Loucy (cell line): ENCODE measurements around the gene DCST1.

ENCODE experiments used
- H2AFZ ChIP-seq: fragments of 200-600 bp; sonication (generic); 2 replicates; pipeline ENCODE4 v1.6.0; 2016; ENCODE audit warnings: antibody characterized with exemption, mild to moderate bottlenecking, low read length, moderate library complexity
- H3F3A ChIP-seq: fragments of 200-600 bp; 2 replicates; pipeline ENCODE4 v1.6.0; 2016; ENCODE audit warnings: antibody characterized with exemption, low read depth, mild to moderate bottlenecking
- H3K27me3 ChIP-seq: fragments of 200-600 bp; sonication (generic); 2 replicates; pipeline ENCODE4 v1.6.1; 2014; ENCODE audit warnings: low read length, mild to moderate bottlenecking; ENCODE audit not compliant: insufficient read depth, poor library complexity, severe bottlenecking
- H3K36me3 ChIP-seq: fragments of 200-600 bp; sonication (generic); 2 replicates; pipeline ENCODE4 v1.6.1; 2016; ENCODE audit warnings: low read length; ENCODE audit not compliant: insufficient read depth
- H3K4me1 ChIP-seq: fragments of 200-600 bp; sonication (generic); 2 replicates; pipeline ENCODE4 v1.5.1; 2014; ENCODE audit warnings: low read length, mild to moderate bottlenecking; ENCODE audit not compliant: insufficient read depth, poor library complexity, severe bottlenecking
- H3K4me2 ChIP-seq: fragments of 200-600 bp; sonication (generic); 2 replicates; pipeline ENCODE4 v1.6.0; 2014; ENCODE audit warnings: antibody characterized with exemption, low read length, low read depth, mild to moderate bottlenecking; ENCODE audit not compliant: poor library complexity, severe bottlenecking
- H3K4me3 ChIP-seq: fragments of 200-600 bp; sonication (generic); 2 replicates; pipeline ENCODE4 v1.5.1; 2014; ENCODE audit warnings: low read length, mild to moderate bottlenecking, mixed read lengths; ENCODE audit not compliant: poor library complexity, severe bottlenecking
- H3K79me2 ChIP-seq: fragments of 200-600 bp; sonication (generic); 2 replicates; pipeline ENCODE4 v1.6.1; 2014; ENCODE audit warnings: low read length; ENCODE audit not compliant: insufficient read depth
- H3K9ac ChIP-seq: fragments of 200-600 bp; sonication (generic); 2 replicates; pipeline ENCODE4 v1.6.0; 2014; ENCODE audit warnings: mild to moderate bottlenecking, low read depth, low read length, moderate library complexity; ENCODE audit not compliant: poor library complexity, severe bottlenecking
- H3K9me2 ChIP-seq: fragments of 200-600 bp; sonication (generic); replicated peaks from 2 replicates; pipeline ENCODE4 v1.6.1; 2016; ENCODE audit warnings: low read depth, low read length, mixed read lengths
- H3K9me3 ChIP-seq: fragments of 200-600 bp; sonication (generic); 2 replicates; pipeline ENCODE4 v1.6.1; 2014; ENCODE audit warnings: mild to moderate bottlenecking, antibody characterized with exemption, low read length, low read depth; ENCODE audit not compliant: insufficient read depth
- H4K20me1 ChIP-seq: fragments of 200-600 bp; sonication (generic); 2 replicates; pipeline ENCODE4 v1.6.0; 2014; ENCODE audit warnings: antibody characterized with exemption, low read length, mild to moderate bottlenecking; ENCODE audit not compliant: insufficient read depth, poor library complexity, severe bottlenecking
- CTCF ChIP-seq: fragments of 200-600 bp; sonication (generic); conservative IDR thresholded peaks from 2 replicates; pipeline ENCODE4 v1.5.1; 2014; ENCODE audit warnings: mild to moderate bottlenecking, antibody characterized with exemption, low read length
- EZH2phosphoT487 ChIP-seq: fragments of 200-600 bp; IDR thresholded peaks from 2 replicates; pipeline ENCODE4 v1.6.1; 2018; ENCODE audit warnings: antibody characterized with exemption, mild to moderate bottlenecking, moderate library complexity, borderline replicate concordance

Gene DCST1

GRCh38 chr1:155015527-155016230, 17.9 kb upstream of the DCST1 start:
- no peak overlapping the region for H3K9ac ChIP-seq
- H3K36me3 ChIP-seq: no peaks in the 10 kb centered on the region
- no peaks in the 10 kb centered on the region for H3K9me3 ChIP-seq
- no peaks in the 10 kb centered on the region for H3K79me2 ChIP-seq
- H3K4me3 ChIP-seq: no peak overlapping the region
- no peaks in the 10 kb centered on the region for H4K20me1 ChIP-seq
- no peaks in the 10 kb centered on the region for H3K9me2 ChIP-seq
- no peaks in the 10 kb centered on the region for H3F3A ChIP-seq
- peaks cover 37% of the 10 kb centered on the region for H3K4me1 ChIP-seq
- H2AFZ ChIP-seq: no peak overlapping the region
- TF ChIP-seq CTCF: no peak
- no peak for TF ChIP-seq EZH2phosphoT487
- no peak overlapping the region for H3K4me2 ChIP-seq
- no peaks in the 10 kb centered on the region for H3K27me3 ChIP-seq

GRCh38 chr1:155016231-155016831, 17.3 kb upstream of the DCST1 start:
- H4K20me1 ChIP-seq: no peaks in the 10 kb centered on the region
- no peak for TF ChIP-seq EZH2phosphoT487
- TF ChIP-seq CTCF: no peak
- H3K4me2 ChIP-seq: no peak overlapping the region
- H3K36me3 ChIP-seq: no peaks in the 10 kb centered on the region
- no peaks in the 10 kb centered on the region for H3K9me2 ChIP-seq
- H3K79me2 ChIP-seq: no peaks in the 10 kb centered on the region
- no peak overlapping the region for H3K9ac ChIP-seq
- H2AFZ ChIP-seq: no peak overlapping the region
- peaks cover 34% of the 10 kb centered on the region for H3K4me1 ChIP-seq
- no peak overlapping the region for H3K4me3 ChIP-seq
- H3F3A ChIP-seq: no peaks in the 10 kb centered on the region
- H3K27me3 ChIP-seq: no peaks in the 10 kb centered on the region
- H3K9me3 ChIP-seq: no peaks in the 10 kb centered on the region

- H3F3A ChIP-seq: no peaks in the 10 kb centered on the region
- peak overlapping the region; percentile 85 for H3K4me2 ChIP-seq
- no peaks in the 10 kb centered on the region for H3K9me2 ChIP-seq
- H3K36me3 ChIP-seq: no peaks in the 10 kb centered on the region
- no peaks in the 10 kb centered on the region for H3K79me2 ChIP-seq
- TF ChIP-seq CTCF (peak; percentile 100), EZH2phosphoT487 (no peak)
- H4K20me1 ChIP-seq: no peaks in the 10 kb centered on the region
- peak overlapping the region; percentile 36; the same call in 1 of the 2 replicates for H2AFZ ChIP-seq
- peak overlapping the region; percentile 60 for H3K9ac ChIP-seq
- peaks cover 27% of the 10 kb centered on the region for H3K4me1 ChIP-seq
- H3K27me3 ChIP-seq: no peaks in the 10 kb centered on the region
- H3K9me3 ChIP-seq: no peaks in the 10 kb centered on the region
- H3K4me3 ChIP-seq: peak overlapping the region; percentile 59
Observed at GRCh38 chr1:155017041-155017945, 16.3 kb upstream of the DCST1 start.
